ENCODE measurements around the gene OAT. TPM values are rescaled to one million over a fixed set of nuclear protein-coding genes. Genes with fewer than 3 reads are reported as not detected.
A peak's percentile ranks its signal among the peaks of the same experiment; 100 is the strongest.

The OAT gene
- total RNA-seq, 1 donor from 2014 or later: 56.7 TPM

GRCh38 chr10:124417895-124418725 lies 613 bp downstream of the OAT start:
- no peaks in the 10 kb centered on the region for H3K9me3 ChIP-seq (ENCODE audit: low read depth)
- H3K79me2 ChIP-seq (ENCODE audit: low read depth): peaks cover 13% of the 10 kb centered on the region

GRCh38 chr10:124416733-124417132 lies 2.0 kb downstream of the OAT start:
- H3K27ac ChIP-seq: no peak overlapping the region
- H3K4me3 Mint-ChIP-seq: peak overlapping the region; percentile 43
- H3K79me2 ChIP-seq (ENCODE audit: low read depth): peaks cover 13% of the 10 kb centered on the region

More at GRCh38 chr10:124417895-124418725, 613 bp downstream of the OAT start:
- no peak overlapping the region for H3K27ac Mint-ChIP-seq
- Histone ChIP-seq H3K9ac (no peak overlapping the region), H2AFZ (replicated peaks) (peak overlapping the region; percentile 61), H3K27me3 (peaks cover 44% of the 10 kb centered on the region), H3F3A (ENCODE audit: low read depth) (peaks cover 4% of the 10 kb centered on the region), H4K20me1 (ENCODE audit: low read depth) (peaks cover 12% of the 10 kb centered on the region), H3K4me3 (peak overlapping the region; percentile 72), H3K27ac (no peak overlapping the region), H3K4me2 (peak overlapping the region; percentile 81), H3K36me3 (no peaks in the 10 kb centered on the region), H3K4me1 (peaks cover 7% of the 10 kb centered on the region)
- H3K4me3 Mint-ChIP-seq: peak overlapping the region; percentile 91
- DNase-seq (ENCODE audit: low spot score): peak; percentile 74
- H3K36me3 Mint-ChIP-seq: no peaks in the 10 kb centered on the region
- peaks cover 9% of the 10 kb centered on the region for H3K4me1 Mint-ChIP-seq
- TF ChIP-seq EZH2 (IDR thresholded peaks at IDR 0.05) (no peak), CTCF (IDR thresholded peaks at IDR 0.05) (no peak), EZH2phosphoT487 (IDR thresholded peaks at IDR 0.05) (peak; percentile 9)
- no peaks in the 10 kb centered on the region for H3K9me3 Mint-ChIP-seq
- H3K27me3 Mint-ChIP-seq (ENCODE audit: insufficient read depth, low read depth): peaks cover 16% of the 10 kb centered on the region

GRCh38 chr10:124415210-124415609 lies 3.5 kb downstream of the OAT start:
- H3K36me3 Mint-ChIP-seq: peaks cover 5% of the 10 kb centered on the region
- H3F3A ChIP-seq (ENCODE audit: low read depth): peaks cover 4% of the 10 kb centered on the region
- no peaks in the 10 kb centered on the region for H3K9me3 ChIP-seq (ENCODE audit: low read depth)
- H3K4me3 ChIP-seq: no peak overlapping the region
- H3K36me3 ChIP-seq: no peaks in the 10 kb centered on the region
- H4K20me1 ChIP-seq (ENCODE audit: low read depth): peaks cover 12% of the 10 kb centered on the region
- no peaks in the 10 kb centered on the region for H3K9me3 Mint-ChIP-seq
- no peak for DNase-seq (ENCODE audit: low spot score)
- H3K27me3 Mint-ChIP-seq (ENCODE audit: insufficient read depth, low read depth): peaks cover 11% of the 10 kb centered on the region
- no peak for TF ChIP-seq CTCF (IDR thresholded peaks at IDR 0.05)
- TF ChIP-seq EZH2 (IDR thresholded peaks at IDR 0.05): no peak
- TF ChIP-seq EZH2phosphoT487 (IDR thresholded peaks at IDR 0.05): no peak
- H3K4me3 Mint-ChIP-seq: no peak overlapping the region
- H3K27ac ChIP-seq: no peak overlapping the region
- no peak overlapping the region for H3K4me2 ChIP-seq
- peaks cover 13% of the 10 kb centered on the region for H3K79me2 ChIP-seq (ENCODE audit: low read depth)
- peaks cover 9% of the 10 kb centered on the region for H3K4me1 Mint-ChIP-seq
- H3K27me3 ChIP-seq: peaks cover 18% of the 10 kb centered on the region
- no peak overlapping the region for H2AFZ ChIP-seq (replicated peaks)
- H3K4me1 ChIP-seq: peaks cover 7% of the 10 kb centered on the region
- no peak overlapping the region for H3K27ac Mint-ChIP-seq
- H3K9ac ChIP-seq: no peak overlapping the region

More at GRCh38 chr10:124416733-124417132, 2.0 kb downstream of the OAT start:
- peaks cover 13% of the 10 kb centered on the region for H3K27me3 Mint-ChIP-seq (ENCODE audit: insufficient read depth, low read depth)
- H3K27ac Mint-ChIP-seq: no peak overlapping the region
- Histone ChIP-seq H3K9ac (no peak overlapping the region), H3K4me1 (peaks cover 7% of the 10 kb centered on the region), H3F3A (ENCODE audit: low read depth) (peaks cover 4% of the 10 kb centered on the region), H4K20me1 (ENCODE audit: low read depth) (peaks cover 12% of the 10 kb centered on the region), H3K36me3 (no peaks in the 10 kb centered on the region), H3K4me3 (no peak overlapping the region), H3K9me3 (ENCODE audit: low read depth) (no peaks in the 10 kb centered on the region), H3K27me3 (peaks cover 34% of the 10 kb centered on the region), H3K4me2 (no peak overlapping the region), H2AFZ (replicated peaks) (no peak overlapping the region)
- TF ChIP-seq CTCF (IDR thresholded peaks at IDR 0.05) (no peak), EZH2phosphoT487 (IDR thresholded peaks at IDR 0.05) (no peak), EZH2 (IDR thresholded peaks at IDR 0.05) (no peak)
- no peaks in the 10 kb centered on the region for H3K9me3 Mint-ChIP-seq
- DNase-seq (ENCODE audit: low spot score): no peak
- peaks cover 9% of the 10 kb centered on the region for H3K4me1 Mint-ChIP-seq
- peaks cover 2% of the 10 kb centered on the region for H3K36me3 Mint-ChIP-seq
